Liver (tissue), 3 donors: Measurements from ENCODE around the gene DFFB.

Experiments
- CTCF ChIP-seq: fragments of 150-350 bp; IDR thresholded peaks from 2 replicates; pipeline ENCODE4 v1.5.1; 2017; ENCODE audit warnings: improper control_type of control experiment, low read depth, low read length; ENCODE audit not compliant: missing input control
- EGR1 ChIP-seq, 2 donors: IDR thresholded peaks; 2 replicates each; pipeline ENCODE4 v1.6.1; 2016 to 2018; ENCODE audit warnings: antibody characterized with exemption in 2 of 2, low read depth in 2 of 2
- GABPA ChIP-seq, 2 donors: IDR thresholded peaks in 1 of 2; conservative IDR thresholded peaks in 1 of 2; 2 replicates each; pipeline ENCODE4 v1.6.1; 2016; ENCODE audit warnings: antibody characterized with exemption in 2 of 2, mild to moderate bottlenecking in 1 of 2, moderate library complexity in 1 of 2
- MAX ChIP-seq: IDR thresholded peaks from 2 replicates; pipeline ENCODE4 v1.6.1; 2016; ENCODE audit warnings: antibody characterized with exemption
- REST ChIP-seq: IDR thresholded peaks from 2 replicates; pipeline ENCODE4 v1.6.1; 2016; ENCODE audit warnings: antibody characterized with exemption, mild to moderate bottlenecking
- TAF1 ChIP-seq: conservative IDR thresholded peaks from 2 replicates; pipeline ENCODE4 v1.6.1; 2016; ENCODE audit warnings: antibody characterized with exemption, mild to moderate bottlenecking
- donor health status: healthy.
- donor health status: healthy.

GRCh38 chr1:3903141-3904005, 46.1 kb downstream of the DFFB start:
- TF ChIP-seq CTCF = no peak
- TF ChIP-seq TAF1 = no peak
- TF ChIP-seq EGR1 (IDR thresholded peaks at IDR 0.05; ENCODE audit: low read depth in 2 of 2) = no peak
- TF ChIP-seq GABPA (IDR thresholded peaks at IDR 0.05 in 1 of 2, conservative IDR thresholded peaks at IDR 0.05 in 1 of 2) = peak in 1 of 2 donors; percentile 38
- peak; percentile 56 for TF ChIP-seq REST
- no peak for TF ChIP-seq MAX
